Cardiac muscle cell (in vitro differentiated cells and primary cell): ENCODE data around the gene TTLL8. TPM values are rescaled to one million over a fixed set of nuclear protein-coding genes. Genes with fewer than 3 reads are reported as not detected.

Experiments used
- DNase-seq, 2 donors: peaks; one replicate each; pipeline versions ENCODE4 v3.0.0 to v3.0.0-alpha.2; 2010 to 2017; ENCODE audit warnings: low read depth in 1 of 2, low spot score in 1 of 2
- H3K27ac ChIP-seq: fragments of 200-600 bp; sonication (generic); 2 replicates; pipeline ENCODE4 v1.5.1; 2016
- H3K27me3 ChIP-seq: fragments of 200-600 bp; sonication (generic); 2 replicates; pipeline ENCODE4 v1.6.0; 2016; ENCODE audit warnings: control low read depth
- H3K36me3 ChIP-seq: fragments of 200-600 bp; sonication (generic); 2 replicates; pipeline ENCODE4 v1.5.1; 2016; ENCODE audit warnings: control low read depth
- H3K4me1 ChIP-seq: fragments of 200-600 bp; sonication (generic); 2 replicates; pipeline ENCODE4 v1.8.1; 2017; ENCODE audit warnings: low read depth, mild to moderate bottlenecking, mixed run types
- H3K4me3 ChIP-seq: fragments of 200-600 bp; sonication (generic); 2 replicates; pipeline ENCODE4 v1.5.1; 2016; ENCODE audit warnings: mild to moderate bottlenecking
- H3K9me3 ChIP-seq: fragments of 200-600 bp; sonication (generic); 2 replicates; pipeline ENCODE4 v1.5.1; 2017; ENCODE audit warnings: low read depth, mild to moderate bottlenecking, control low read depth
- polyA plus RNA-seq: library from polyadenylated mRNA; unstranded; fragments of >200 nt; fragmentation: Nextera tagmentation; extraction: Ambion mirVana; gene quantifications from 2 replicates; pipeline ENCODE4 v1.2.1, GENCODE V29; 2016
- total RNA-seq: library from RNA; depleted of rRNA; stranded (reverse); fragments of >200 nt; gene quantifications from 2 replicates; pipeline ENCODE4 v1.2.3, GENCODE V29; 2016
- TF ChIP-seq, protein P1 (sequence below): IDR thresholded peaks from 2 replicates; pipeline ENCODE4 v1.5.1; 2012; ENCODE audit warnings: low read depth, mild to moderate bottlenecking, low read length

The TTLL8 gene
- total and polyA plus RNA-seq, 2 experiments from 2014 or later = not detected

DNA sequence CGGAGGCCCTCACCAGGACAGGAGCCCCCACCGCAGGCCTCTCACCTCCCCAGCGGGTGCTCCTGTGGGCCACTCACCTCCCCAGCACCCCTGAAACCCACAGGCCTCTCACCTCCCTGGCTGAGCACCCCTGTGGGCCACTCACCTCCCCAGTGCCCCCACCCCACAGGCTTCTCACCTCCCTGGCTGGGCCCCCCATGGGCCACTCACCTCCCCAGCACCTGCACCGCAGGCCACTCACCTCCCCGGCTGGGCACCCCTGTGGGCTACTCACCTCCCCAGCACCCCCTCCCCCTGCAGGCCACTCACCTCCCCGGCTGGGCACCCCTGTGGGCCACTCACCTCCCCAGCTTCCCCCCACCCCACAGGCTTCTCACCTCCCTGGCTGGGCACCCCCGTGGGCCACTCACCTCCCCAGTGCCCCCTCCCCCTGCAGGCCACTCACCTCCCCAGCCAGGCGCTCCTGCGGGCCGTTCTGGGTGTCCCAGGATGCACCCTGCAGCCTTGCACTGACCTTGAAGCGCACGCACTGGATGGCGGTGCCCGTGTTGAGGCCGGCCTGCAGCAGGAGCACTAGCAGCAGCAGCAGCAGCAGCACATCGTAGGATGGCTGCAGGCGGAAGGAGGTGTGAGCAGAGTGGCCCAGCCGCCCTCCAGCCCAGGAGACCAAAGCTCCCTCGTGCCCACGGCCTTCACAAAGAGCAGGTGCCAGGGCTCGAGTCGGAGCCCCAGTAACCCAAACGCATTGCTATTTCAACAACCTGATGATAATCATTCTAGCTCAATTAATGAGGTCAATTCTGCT, 5.7 kb upstream of the TTLL8 start:
- H3K27ac ChIP-seq = no peak overlapping the region
- TF ChIP-seq, protein P1, sequence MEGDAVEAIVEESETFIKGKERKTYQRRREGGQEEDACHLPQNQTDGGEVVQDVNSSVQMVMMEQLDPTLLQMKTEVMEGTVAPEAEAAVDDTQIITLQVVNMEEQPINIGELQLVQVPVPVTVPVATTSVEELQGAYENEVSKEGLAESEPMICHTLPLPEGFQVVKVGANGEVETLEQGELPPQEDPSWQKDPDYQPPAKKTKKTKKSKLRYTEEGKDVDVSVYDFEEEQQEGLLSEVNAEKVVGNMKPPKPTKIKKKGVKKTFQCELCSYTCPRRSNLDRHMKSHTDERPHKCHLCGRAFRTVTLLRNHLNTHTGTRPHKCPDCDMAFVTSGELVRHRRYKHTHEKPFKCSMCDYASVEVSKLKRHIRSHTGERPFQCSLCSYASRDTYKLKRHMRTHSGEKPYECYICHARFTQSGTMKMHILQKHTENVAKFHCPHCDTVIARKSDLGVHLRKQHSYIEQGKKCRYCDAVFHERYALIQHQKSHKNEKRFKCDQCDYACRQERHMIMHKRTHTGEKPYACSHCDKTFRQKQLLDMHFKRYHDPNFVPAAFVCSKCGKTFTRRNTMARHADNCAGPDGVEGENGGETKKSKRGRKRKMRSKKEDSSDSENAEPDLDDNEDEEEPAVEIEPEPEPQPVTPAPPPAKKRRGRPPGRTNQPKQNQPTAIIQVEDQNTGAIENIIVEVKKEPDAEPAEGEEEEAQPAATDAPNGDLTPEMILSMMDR = no peak

DNA sequence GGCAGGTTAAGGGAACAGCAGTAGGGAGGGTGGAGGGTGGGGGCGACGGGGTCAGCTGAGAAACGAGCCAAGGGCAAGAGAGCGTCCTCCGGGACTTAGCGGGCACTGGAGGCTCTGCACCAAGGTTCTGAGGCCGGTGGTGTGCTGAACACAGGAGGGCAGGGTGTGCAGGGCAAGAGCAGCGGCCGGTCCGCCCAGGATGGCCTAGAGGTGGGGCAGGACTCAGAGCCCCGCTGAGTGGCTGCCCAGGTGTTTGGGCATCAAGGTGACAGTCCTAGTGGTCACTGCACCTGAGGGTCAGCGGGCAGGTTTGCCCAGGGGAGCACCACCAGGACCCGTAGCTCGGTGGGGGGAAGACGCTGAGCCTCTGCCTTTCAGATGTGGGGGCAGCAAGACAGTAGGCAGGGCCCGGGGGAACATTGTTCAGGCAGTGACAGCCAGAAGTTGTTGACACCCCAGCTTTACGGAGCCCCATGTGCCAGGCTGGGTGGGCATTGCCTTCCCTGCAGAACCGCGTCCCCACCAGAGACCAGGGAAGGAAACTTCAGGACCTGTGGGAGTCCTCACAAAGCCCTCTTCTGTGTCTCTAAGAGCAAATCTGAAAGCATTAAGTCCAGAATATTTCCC, 4.5 kb upstream of the TTLL8 start:
- H3K27ac ChIP-seq = no peak overlapping the region
- no peaks in the 10 kb centered on the region for H3K9me3 ChIP-seq
- no peaks in the 10 kb centered on the region for H3K36me3 ChIP-seq
- H3K4me1 ChIP-seq = peaks cover 21% of the 10 kb centered on the region
- DNase-seq = no peak
- TF ChIP-seq, protein P1 = no peak
- H3K27me3 ChIP-seq = peaks cover 12% of the 10 kb centered on the region
- H3K4me3 ChIP-seq = no peak overlapping the region

More for the DNA sequence above, 5.7 kb upstream of the TTLL8 start:
- Histone ChIP-seq H3K27me3 (peaks cover 2% of the 10 kb centered on the region), H3K4me1 (peaks cover 19% of the 10 kb centered on the region), H3K4me3 (no peak overlapping the region), H3K9me3 (no peaks in the 10 kb centered on the region), H3K36me3 (no peaks in the 10 kb centered on the region)
- no peak for DNase-seq

DNA sequence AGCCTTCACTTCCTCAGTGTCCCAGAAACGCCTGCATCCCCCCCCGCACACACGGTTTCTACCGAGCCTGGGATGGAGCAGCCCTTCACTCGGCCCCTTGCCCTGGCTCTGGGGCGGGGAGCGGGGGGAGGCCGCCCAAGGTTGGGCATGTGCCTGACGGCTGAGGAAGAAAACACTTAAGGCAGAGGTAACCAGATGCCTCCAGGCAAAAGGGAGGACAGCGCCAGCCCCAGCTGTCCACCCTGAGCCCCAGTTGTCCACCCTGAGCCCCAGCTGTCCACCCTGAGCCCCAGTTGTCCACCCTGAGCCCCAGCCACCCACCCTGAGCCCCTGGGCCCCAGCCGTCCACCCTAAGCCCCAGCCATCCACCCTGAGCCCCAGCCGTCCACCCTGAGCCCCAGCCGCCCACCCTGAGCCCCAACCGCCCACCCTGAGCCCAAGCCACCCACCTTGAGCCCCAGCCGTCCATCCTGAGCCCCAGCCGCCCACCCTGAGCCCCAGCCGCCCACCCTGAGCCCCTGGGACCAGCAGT, 3.8 kb upstream of the TTLL8 start:
- Histone ChIP-seq H3K4me1 (peaks cover 21% of the 10 kb centered on the region), H3K36me3 (no peaks in the 10 kb centered on the region), H3K27ac (no peak overlapping the region), H3K4me3 (no peak overlapping the region), H3K9me3 (no peaks in the 10 kb centered on the region), H3K27me3 (peaks cover 12% of the 10 kb centered on the region)
- no peak for DNase-seq
- TF ChIP-seq, protein P1 = no peak

DNA sequence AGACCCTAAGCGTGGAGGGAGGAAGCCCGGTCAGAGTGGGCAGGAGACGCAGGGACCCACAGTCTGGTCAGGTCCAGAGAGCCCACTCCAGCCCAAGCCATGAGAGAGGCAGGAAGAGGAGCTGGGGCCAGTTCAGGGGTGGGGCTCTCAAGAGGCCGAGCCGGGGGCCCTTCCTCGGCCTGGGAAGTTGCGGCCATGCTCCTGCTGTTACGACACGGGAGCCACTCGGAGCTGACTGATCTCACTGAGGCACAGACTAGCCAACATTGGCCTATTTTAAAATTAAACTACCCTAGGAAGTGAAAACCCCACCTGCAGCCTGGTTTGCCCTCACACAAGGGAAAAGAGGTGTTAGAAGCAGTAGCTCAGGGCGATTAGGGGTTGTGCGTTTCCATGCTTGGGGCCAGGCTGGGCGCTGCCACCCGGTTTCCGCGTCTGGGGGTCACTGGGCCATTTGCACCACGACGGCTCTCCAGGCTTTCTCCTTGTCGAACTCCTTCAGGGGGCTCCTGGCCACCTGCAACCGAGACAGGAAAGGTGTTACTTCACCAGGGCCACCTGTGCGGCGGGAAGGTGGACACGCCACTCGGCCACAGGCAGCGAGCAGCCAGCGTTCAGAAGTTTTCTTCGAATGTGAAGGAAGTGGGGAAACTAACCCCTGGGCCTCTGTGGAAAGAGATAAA, 3.2 kb upstream of the TTLL8 start:
- TF ChIP-seq, protein P1 = no peak
- Histone ChIP-seq H3K4me3 (no peak overlapping the region), H3K27me3 (peaks cover 12% of the 10 kb centered on the region), H3K4me1 (peaks cover 21% of the 10 kb centered on the region), H3K27ac (no peak overlapping the region), H3K36me3 (no peaks in the 10 kb centered on the region), H3K9me3 (no peaks in the 10 kb centered on the region)
- DNase-seq = no peak

DNA sequence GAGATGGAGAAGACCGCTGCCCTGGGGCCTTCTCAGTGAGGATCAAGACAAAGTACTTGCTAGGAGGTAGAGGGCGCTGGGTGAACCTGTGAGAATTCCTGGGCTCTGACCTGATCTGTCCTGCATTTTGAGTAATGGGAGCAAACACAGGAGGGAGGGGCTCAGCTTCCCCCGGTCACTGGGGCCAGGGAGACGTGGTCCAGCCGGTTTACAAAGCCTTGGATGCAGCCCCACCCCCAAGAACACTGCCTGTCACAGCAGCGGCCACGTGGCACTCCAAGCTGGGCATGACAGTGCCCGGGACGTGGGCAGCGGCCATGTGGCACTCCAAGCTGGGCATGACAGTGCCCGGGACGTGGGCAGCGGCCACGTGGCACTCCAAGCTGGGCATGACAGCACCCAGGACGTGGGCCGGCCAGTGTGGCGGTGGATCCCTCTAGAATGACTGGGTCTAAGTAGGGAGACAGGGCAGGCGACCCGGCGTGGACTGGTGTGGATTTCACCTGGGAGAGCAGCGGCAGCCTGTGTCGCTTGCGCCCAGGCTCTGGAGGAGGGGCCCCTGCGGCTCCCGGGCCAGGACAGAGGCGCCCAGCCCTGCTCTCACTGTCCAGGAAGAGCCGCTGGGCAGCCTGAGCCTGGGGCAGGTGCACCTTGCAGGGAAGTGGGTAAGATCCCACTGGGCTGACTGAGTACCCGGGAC, 2.5 kb upstream of the TTLL8 start:
- Histone ChIP-seq H3K27me3 (peaks cover 12% of the 10 kb centered on the region), H3K4me1 (peaks cover 21% of the 10 kb centered on the region), H3K36me3 (no peaks in the 10 kb centered on the region), H3K4me3 (no peak overlapping the region), H3K9me3 (no peaks in the 10 kb centered on the region), H3K27ac (no peak overlapping the region)
- DNase-seq = no peak
- TF ChIP-seq, protein P1 = no peak
